Ishikawa (cell line): ENCODE results near the gene TSNAX.

Experiments used
- CEBPB ChIP-seq: IDR thresholded peaks from 2 replicates; pipeline ENCODE4 v1.6.1; 2012
- CREB1 ChIP-seq: IDR thresholded peaks from 2 replicates; pipeline ENCODE4 v1.6.1; 2012; ENCODE audit warnings: low read depth
- EGR1 ChIP-seq: IDR thresholded peaks from 2 replicates; pipeline ENCODE4 v1.6.1; 2012
- EP300 ChIP-seq: IDR thresholded peaks from 2 replicates; pipeline ENCODE4 v1.6.1; 2012; ENCODE audit warnings: borderline replicate concordance
- FOXM1 ChIP-seq: IDR thresholded peaks from 2 replicates; pipeline ENCODE4 v1.6.1; 2012; ENCODE audit warnings: low read depth, borderline replicate concordance
- NFIC ChIP-seq: IDR thresholded peaks from 2 replicates; pipeline ENCODE4 v1.6.1; 2012
- RAD21 ChIP-seq: IDR thresholded peaks from 2 replicates; pipeline ENCODE4 v1.6.1; 2012; ENCODE audit warnings: low read depth
- REST ChIP-seq: IDR thresholded peaks from 2 replicates; pipeline ENCODE4 v1.6.1; 2012; ENCODE audit warnings: low read depth, mild to moderate bottlenecking
- TAF1 ChIP-seq: IDR thresholded peaks from 2 replicates; pipeline ENCODE4 v1.6.1; 2012; ENCODE audit warnings: low read depth, mild to moderate bottlenecking
- TCF12 ChIP-seq: IDR thresholded peaks from 2 replicates; pipeline ENCODE4 v1.6.1; 2012; ENCODE audit warnings: low read depth
- TEAD4 ChIP-seq: IDR thresholded peaks from 2 replicates; pipeline ENCODE4 v1.6.1; 2012
- YY1 ChIP-seq: IDR thresholded peaks from 2 replicates; pipeline ENCODE4 v1.6.1; 2012; ENCODE audit warnings: low read depth
- ZBTB7A ChIP-seq: IDR thresholded peaks from 2 replicates; pipeline ENCODE4 v1.6.1; 2012; ENCODE audit warnings: low read depth
- TF ChIP-seq, protein P1 (sequence below): IDR thresholded peaks from 2 replicates; pipeline ENCODE4 v1.6.1; 2012
- TF ChIP-seq, protein P2 (sequence below): IDR thresholded peaks from 2 replicates; pipeline ENCODE4 v1.6.1; 2012

Gene TSNAX

DNA sequence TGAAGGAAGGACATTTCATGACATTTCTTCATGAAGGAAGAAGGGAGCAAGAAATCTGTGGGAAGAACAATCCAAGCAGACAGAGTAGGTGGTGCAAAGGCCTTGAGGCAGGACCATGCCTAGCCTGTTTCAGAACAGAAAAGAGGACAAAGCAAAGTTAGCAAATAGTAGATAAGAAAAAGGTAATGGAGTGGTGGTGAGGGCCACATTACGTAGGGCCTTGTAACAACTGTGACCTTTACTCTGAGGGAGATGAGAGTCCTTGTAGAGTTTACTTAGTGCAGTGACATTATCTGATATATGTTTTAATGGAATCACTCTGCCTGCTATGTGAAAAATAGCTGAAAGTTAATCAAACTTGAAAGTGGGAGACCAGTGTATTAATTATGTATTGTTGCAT is 6.4 kb upstream of the TSNAX start:
- TF ChIP-seq ZBTB7A = no peak
- no peak for TF ChIP-seq EGR1

- TF ChIP-seq TEAD4 (no peak), CREB1 (no peak), FOXM1 (no peak), TAF1 (no peak), NFIC (no peak), REST (no peak), YY1 (no peak), EGR1 (no peak), RAD21 (no peak), CEBPB (no peak), TCF12 (no peak), EP300 (no peak), ZBTB7A (no peak)
- TF ChIP-seq, protein P1, sequence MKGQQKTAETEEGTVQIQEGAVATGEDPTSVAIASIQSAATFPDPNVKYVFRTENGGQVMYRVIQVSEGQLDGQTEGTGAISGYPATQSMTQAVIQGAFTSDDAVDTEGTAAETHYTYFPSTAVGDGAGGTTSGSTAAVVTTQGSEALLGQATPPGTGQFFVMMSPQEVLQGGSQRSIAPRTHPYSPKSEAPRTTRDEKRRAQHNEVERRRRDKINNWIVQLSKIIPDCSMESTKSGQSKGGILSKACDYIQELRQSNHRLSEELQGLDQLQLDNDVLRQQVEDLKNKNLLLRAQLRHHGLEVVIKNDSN = no peak
- TF ChIP-seq, protein P2, sequence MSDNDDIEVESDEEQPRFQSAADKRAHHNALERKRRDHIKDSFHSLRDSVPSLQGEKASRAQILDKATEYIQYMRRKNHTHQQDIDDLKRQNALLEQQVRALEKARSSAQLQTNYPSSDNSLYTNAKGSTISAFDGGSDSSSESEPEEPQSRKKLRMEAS = no peak
Observed at GRCh38 chr1:231522931-231523642, 5.4 kb upstream of the TSNAX start.

GRCh38 chr1:231523816-231524215 is 4.7 kb upstream of the TSNAX start:
- TF ChIP-seq RAD21 (no peak), EP300 (no peak), REST (no peak), TCF12 (no peak)
- TF ChIP-seq, protein P1 = no peak

- no peak for TF ChIP-seq FOXM1
Observed at GRCh38 chr1:231526536-231526935, 1.9 kb upstream of the TSNAX start.

DNA sequence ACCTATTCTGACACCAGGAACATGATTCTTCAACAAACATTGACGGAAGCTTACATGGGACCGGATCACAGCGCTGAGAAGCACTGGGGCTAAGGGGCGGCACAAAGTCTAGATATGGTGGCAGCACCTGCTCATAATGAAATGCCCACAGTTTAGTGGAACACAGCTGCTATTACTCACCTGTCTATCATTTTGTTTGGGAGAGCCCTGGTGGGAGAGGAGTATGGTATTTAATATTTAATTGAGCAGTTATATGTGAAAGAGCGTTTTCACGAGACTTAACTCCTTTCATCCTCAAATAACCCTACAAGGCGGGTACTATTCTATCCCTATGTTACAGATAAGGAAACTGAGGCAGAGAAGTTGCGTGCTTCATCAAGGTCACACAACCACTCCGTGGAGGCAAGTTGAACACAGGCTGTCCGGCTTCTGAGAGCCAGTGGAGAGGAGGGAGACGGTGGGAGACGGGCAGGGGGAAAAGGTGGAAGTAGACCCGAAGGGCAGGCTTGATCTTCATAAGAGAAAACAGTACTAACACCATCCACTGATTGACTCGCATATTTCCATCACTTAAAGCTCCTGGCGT is 790 bp upstream of the TSNAX start:
- TF ChIP-seq RAD21 (no peak), FOXM1 (no peak), TAF1 (no peak), TCF12 (no peak), YY1 (no peak), NFIC (no peak), CREB1 (no peak), EP300 (no peak), ZBTB7A (no peak), CEBPB (no peak), EGR1 (no peak), REST (no peak), TEAD4 (no peak)
- TF ChIP-seq, protein P1 = no peak
- TF ChIP-seq, protein P2 = no peak
